HepG2 (cell line): ENCODE data around the gene NDUFB3. TPM values are rescaled to one million over a fixed set of nuclear protein-coding genes. Genes with fewer than 3 reads are reported as not detected.

Source experiments
- CBX2 ChIP-seq, 2 experiments: fragments of 200-600 bp in 1 of 2; sonication (generic); formaldehyde crosslinking in 1 of 2; IDR thresholded peaks; 2 replicates each; pipeline versions ENCODE4 v1.7.0 to v1.8.1; 2018 to 2022; ENCODE audit warnings: low read depth in 2 of 2, low read length in 1 of 2, mild to moderate bottlenecking in 1 of 2, missing genetic modification reagents in 1 of 2
- HES4 ChIP-seq: sonication (generic); formaldehyde crosslinking; IDR thresholded peaks from 2 replicates; pipeline ENCODE4 v1.9.0; 2021; ENCODE audit warnings: mild to moderate bottlenecking, missing genetic modification reagents, borderline replicate concordance
- HMGXB4 ChIP-seq, 2 experiments: sonication (generic) in 1 of 2; formaldehyde crosslinking in 1 of 2; IDR thresholded peaks; 2 replicates each; pipeline versions ENCODE4 v1.4.0 to v1.6.1; 2018 to 2020; ENCODE audit warnings: missing genetic modification reagents in 2 of 2, borderline replicate concordance in 1 of 2, low read depth in 1 of 2, mild to moderate bottlenecking in 1 of 2, missing biosample characterization in 1 of 2
- KDM5B ChIP-seq: sonication (generic); formaldehyde crosslinking; IDR thresholded peaks from 2 replicates; pipeline ENCODE4 v1.4.0; 2020; ENCODE audit warnings: missing genetic modification reagents, mild to moderate bottlenecking, borderline replicate concordance
- KDM6A ChIP-seq: IDR thresholded peaks from 2 replicates; pipeline ENCODE4 v1.6.1; 2016; ENCODE audit warnings: low read depth
- MEF2D ChIP-seq: sonication (generic); formaldehyde crosslinking; IDR thresholded peaks from 2 replicates; pipeline ENCODE4 v1.5.1; 2020; ENCODE audit warnings: mild to moderate bottlenecking, missing genetic modification reagents
- PRDM15 ChIP-seq: sonication (generic); formaldehyde crosslinking; IDR thresholded peaks from 2 replicates; pipeline ENCODE4 v1.4.0; 2020; ENCODE audit warnings: missing genetic modification reagents
- U2AF1 ChIP-seq: fragments of 200-400 bp; formaldehyde crosslinking; optimal IDR thresholded peaks from 2 replicates; pipeline ENCODE3; 2017; ENCODE audit warnings: mild to moderate bottlenecking, low read depth, low read length
- ZNF224 ChIP-seq: sonication (generic); formaldehyde crosslinking; IDR thresholded peaks from 2 replicates; pipeline ENCODE4 v1.5.0; 2020; ENCODE audit warnings: mild to moderate bottlenecking, missing genetic modification reagents
- ZNF280D ChIP-seq: sonication (generic); formaldehyde crosslinking; IDR thresholded peaks from 2 replicates; pipeline ENCODE4 v1.5.1; 2020; ENCODE audit warnings: mild to moderate bottlenecking, missing genetic modification reagents
- ZNF772 ChIP-seq: sonication (generic); formaldehyde crosslinking; IDR thresholded peaks from 2 replicates; pipeline ENCODE4 v1.5.0; 2020; ENCODE audit warnings: mild to moderate bottlenecking, missing genetic modification reagents
- ZNF891 ChIP-seq: sonication (generic); formaldehyde crosslinking; IDR thresholded peaks from 2 replicates; pipeline ENCODE4 v1.5.0; 2020; ENCODE audit warnings: mild to moderate bottlenecking, missing genetic modification reagents
- polyA plus RNA-seq, 8 experiments: library from polyadenylated mRNA; depleted of rRNA in 3 of 8; stranded (reverse) in 7 of 8; unstranded in 1 of 8; fragments of >200 nt; fragmentation: Illumina TruSeq in 4 of 8; extraction: Trizol in 4 of 8; gene quantifications; 2 replicates each; pipeline versions ENCODE4 v1.2.1 to v1.2.3, GENCODE V29; 2011 to 2016; ENCODE audit warnings: low read depth in 4 of 8, missing spikeins in 1 of 8, mixed read lengths in 1 of 8; ENCODE audit not compliant: insufficient read depth in 1 of 8
- total RNA-seq, 5 experiments: library from RNA; depleted of rRNA; stranded (reverse); fragments of >200 nt; fragmentation: Illumina TruSeq; extraction: Trizol; gene quantifications; 2 replicates each; pipeline ENCODE4 v1.2.3, GENCODE V29; 2016; ENCODE audit warnings: low read depth in 1 of 5
- TF ChIP-seq, protein P1 (sequence below): sonication (generic); formaldehyde crosslinking; IDR thresholded peaks from 2 replicates; pipeline ENCODE4 v1.4.0; 2020; ENCODE audit warnings: missing genetic modification reagents
- TF ChIP-seq, protein P2 (sequence below): sonication (generic); formaldehyde crosslinking; IDR thresholded peaks from 2 replicates; pipeline ENCODE4 v1.5.0; 2020; ENCODE audit warnings: missing genetic modification reagents, mild to moderate bottlenecking, borderline replicate concordance

The NDUFB3 gene
- total and polyA plus RNA-seq, 2 of the 13 experiments (the other 11 are each of a cell fraction or from before 2014, with no cell fraction given): 50.7 to 159 TPM

DNA sequence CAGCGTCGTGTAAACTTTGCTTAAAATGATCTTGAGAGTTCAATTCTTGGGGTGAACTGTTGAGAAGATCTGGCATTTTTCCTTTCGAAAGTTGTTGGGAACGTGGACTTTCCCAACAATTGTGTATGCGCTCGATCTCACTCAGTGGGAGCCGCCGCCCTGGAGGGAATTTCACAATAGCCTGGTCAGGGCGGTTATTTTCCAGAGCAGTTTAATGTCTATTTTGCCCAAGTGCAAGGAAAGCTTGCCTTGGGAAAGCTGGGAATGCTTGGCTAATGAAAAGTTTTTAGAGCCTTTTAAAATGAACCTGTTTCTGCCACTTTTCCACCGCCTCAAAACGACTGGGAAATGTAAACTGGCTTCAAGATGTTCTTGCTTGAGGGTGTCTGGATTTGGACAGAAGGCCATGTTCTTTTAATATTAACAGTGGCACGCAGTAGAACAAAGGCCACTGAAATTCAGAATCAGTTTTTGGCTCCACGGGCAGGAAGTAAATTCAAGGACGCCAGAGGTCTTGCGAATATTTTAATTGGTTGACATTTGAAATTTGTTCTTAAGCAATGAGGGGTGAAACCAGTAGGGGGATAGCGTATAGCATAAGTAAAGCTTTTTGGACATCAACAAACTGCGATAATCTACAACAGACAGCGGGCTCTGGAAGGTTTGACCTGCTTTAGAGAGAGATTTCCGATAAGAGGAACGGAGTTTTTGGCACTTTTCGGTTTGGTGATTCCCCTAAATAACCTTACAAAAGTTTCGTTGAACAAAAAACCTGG is 45.3 kb downstream of the NDUFB3 start (continued):
- no peak for TF ChIP-seq ZNF280D (CRISPR knock-in tag)
- TF ChIP-seq ZNF891 (CRISPR knock-in tag): no peak
- TF ChIP-seq, protein P1, sequence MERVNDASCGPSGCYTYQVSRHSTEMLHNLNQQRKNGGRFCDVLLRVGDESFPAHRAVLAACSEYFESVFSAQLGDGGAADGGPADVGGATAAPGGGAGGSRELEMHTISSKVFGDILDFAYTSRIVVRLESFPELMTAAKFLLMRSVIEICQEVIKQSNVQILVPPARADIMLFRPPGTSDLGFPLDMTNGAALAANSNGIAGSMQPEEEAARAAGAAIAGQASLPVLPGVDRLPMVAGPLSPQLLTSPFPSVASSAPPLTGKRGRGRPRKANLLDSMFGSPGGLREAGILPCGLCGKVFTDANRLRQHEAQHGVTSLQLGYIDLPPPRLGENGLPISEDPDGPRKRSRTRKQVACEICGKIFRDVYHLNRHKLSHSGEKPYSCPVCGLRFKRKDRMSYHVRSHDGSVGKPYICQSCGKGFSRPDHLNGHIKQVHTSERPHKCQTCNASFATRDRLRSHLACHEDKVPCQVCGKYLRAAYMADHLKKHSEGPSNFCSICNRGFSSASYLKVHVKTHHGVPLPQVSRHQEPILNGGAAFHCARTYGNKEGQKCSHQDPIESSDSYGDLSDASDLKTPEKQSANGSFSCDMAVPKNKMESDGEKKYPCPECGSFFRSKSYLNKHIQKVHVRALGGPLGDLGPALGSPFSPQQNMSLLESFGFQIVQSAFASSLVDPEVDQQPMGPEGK: no peak; the same call in none of the 2 replicates
- no peak; the same call in 1 of the 2 replicates for TF ChIP-seq KDM6A (CRISPR knock-in tag)
- TF ChIP-seq MEF2D (CRISPR knock-in tag): peak; percentile 58; the same call in 1 of the 2 replicates
- TF ChIP-seq HMGXB4 (CRISPR knock-in tag; IDR thresholded peaks at IDR 0.05; ENCODE audit: borderline replicate concordance in 1 of 2, low read depth in 1 of 2): peak in 1 of 2 experiments; percentile 45; a peak in 1 of 4 replicates
- no peak; the same call in 1 of the 2 replicates for TF ChIP-seq ZNF772 (CRISPR knock-in tag)
- no peak for TF ChIP-seq ZNF224 (CRISPR knock-in tag)
- TF ChIP-seq U2AF1: no peak
- TF ChIP-seq, protein P2, sequence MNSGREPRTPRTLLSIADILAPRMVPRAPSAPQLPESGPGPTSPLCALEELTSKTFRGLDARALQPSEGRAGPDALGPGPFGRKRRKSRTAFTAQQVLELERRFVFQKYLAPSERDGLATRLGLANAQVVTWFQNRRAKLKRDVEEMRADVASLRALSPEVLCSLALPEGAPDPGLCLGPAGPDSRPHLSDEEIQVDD: no peak
- TF ChIP-seq KDM5B (CRISPR knock-in tag): no peak
- TF ChIP-seq CBX2 (IDR thresholded peaks at IDR 0.05; ENCODE audit: low read depth, low read length): no peak
- TF ChIP-seq CBX2 (CRISPR knock-in tag; IDR thresholded peaks at IDR 0.05; ENCODE audit: low read depth): no peak
- TF ChIP-seq HES4 (CRISPR knock-in tag): peak; percentile 10; the same call in 1 of the 2 replicates
- no peak; the same call in 1 of the 2 replicates for TF ChIP-seq PRDM15 (CRISPR knock-in tag)
